DND-41 (cell line): ENCODE measurements around the gene DGKQ.

Experiments
- CTCF ChIP-seq: IDR thresholded peaks from 2 replicates; pipeline ENCODE4 v1.5.1; 2012; ENCODE audit warnings: borderline replicate concordance, low read length, moderate library complexity, mild to moderate bottlenecking; ENCODE audit not compliant: poor library complexity, severe bottlenecking; ENCODE audit errors: extremely low read depth
- EZH2 ChIP-seq: IDR thresholded peaks from 3 replicates; pipeline ENCODE4 v1.6.1; 2012; ENCODE audit warnings: borderline replicate concordance, low read depth, mild to moderate bottlenecking, moderate library complexity, low read length, inconsistent platforms; ENCODE audit not compliant: severe bottlenecking

GRCh38 chr4:957581-958313 lies 15.6 kb downstream of the DGKQ start:
- TF ChIP-seq CTCF (no peak), EZH2 (no peak)
